Smooth muscle cell (in vitro differentiated cells): Measurements from ENCODE around the gene PSMB11. TPM values are rescaled to one million over a fixed set of nuclear protein-coding genes. Genes with fewer than 3 reads are reported as not detected.

ENCODE experiments used
- DNase-seq: peaks from one replicate; lab custom pipeline; 2025; ENCODE audit not compliant: unreplicated experiment; lab: John Stamatoyannopoulos, UW
- H2AFZ ChIP-seq: fragments of 200-600 bp; sonication (generic); 2 replicates; pipeline ENCODE4 v1.6.0; 2016; ENCODE audit warnings: antibody characterized with exemption, low read depth, mild to moderate bottlenecking
- H3F3A ChIP-seq: fragments of 200-600 bp; sonication (generic); 2 replicates; pipeline ENCODE4 v1.6.0; 2017; ENCODE audit warnings: antibody characterized with exemption, low read depth
- H3K27ac ChIP-seq: fragments of 200-600 bp; sonication (generic); 2 replicates; pipeline ENCODE4 v1.5.1; 2016; ENCODE audit warnings: low read depth, mild to moderate bottlenecking
- H3K27me3 ChIP-seq: fragments of 200-600 bp; sonication (generic); 2 replicates; pipeline ENCODE4 v1.6.1; 2016; ENCODE audit warnings: low read depth, mild to moderate bottlenecking
- H3K36me3 ChIP-seq: fragments of 200-600 bp; sonication (generic); 2 replicates; pipeline ENCODE4 v1.5.1; 2016; ENCODE audit warnings: low read depth
- H3K4me1 ChIP-seq: fragments of 200-600 bp; sonication (generic); 2 replicates; pipeline ENCODE4 v1.5.1; 2016; ENCODE audit warnings: low read depth
- H3K4me2 ChIP-seq: fragments of 200-600 bp; sonication (generic); 2 replicates; pipeline ENCODE4 v1.6.0; 2016; ENCODE audit warnings: mild to moderate bottlenecking
- H3K4me3 ChIP-seq: fragments of 200-600 bp; sonication (generic); 2 replicates; pipeline ENCODE4 v1.5.1; 2016; ENCODE audit warnings: mild to moderate bottlenecking
- H3K79me2 ChIP-seq: fragments of 200-600 bp; sonication (generic); 2 replicates; pipeline ENCODE4 v1.6.0; 2016; ENCODE audit warnings: low read depth, mild to moderate bottlenecking
- H3K9ac ChIP-seq: fragments of 200-600 bp; sonication (generic); 2 replicates; pipeline ENCODE4 v1.6.0; 2016; ENCODE audit warnings: low read depth
- H3K9me3 ChIP-seq: fragments of 200-600 bp; sonication (generic); replicated peaks from 2 replicates; pipeline ENCODE4 v1.5.1; 2016; ENCODE audit warnings: low read depth
- H4K20me1 ChIP-seq: fragments of 200-600 bp; sonication (generic); 2 replicates; pipeline ENCODE4 v1.6.0; 2016; ENCODE audit warnings: low read depth
- CTCF ChIP-seq: fragments of 200-600 bp; sonication (generic); IDR thresholded peaks from 2 replicates; pipeline ENCODE4 v1.5.1; 2017; ENCODE audit warnings: borderline replicate concordance, mild to moderate bottlenecking, antibody characterized with exemption; ENCODE audit not compliant: insufficient read depth, poor library complexity, severe bottlenecking
- WGBS: methylation state at CpG from one replicate; pipeline ENCODE4 v1.1.7; 2016; ENCODE audit warnings: low lambda C conversion rate; 5-methylcytosine and 5-hydroxymethylcytosine counted together
- polyA plus RNA-seq: library from polyadenylated mRNA; unstranded; fragments of >200 nt; fragmentation: Nextera tagmentation; extraction: Ambion mirVana; gene quantifications from 2 replicates; pipeline ENCODE4 v1.2.1, GENCODE V29; 2016
- total RNA-seq: library from RNA; depleted of rRNA; stranded (reverse); fragments of >200 nt; gene quantifications from 2 replicates; pipeline ENCODE4 v1.2.3, GENCODE V29; 2014

Gene PSMB11
- total RNA-seq, result not detected in 2 replicates
- not detected in 2 replicates for polyA plus RNA-seq

- WGBS, result 97% methylated on average over 36 of the region's 36 CpGs
- Histone ChIP-seq H3K4me1 (no peaks in the 10 kb centered on the region), H3F3A (no peaks in the 10 kb centered on the region), H3K4me3 (no peak within 1 kb of the TSS), H3K27me3 (no peaks in the 10 kb centered on the region), H3K36me3 (no peaks in the 10 kb centered on the region), H3K9me3 (no peaks in the 10 kb centered on the region), H4K20me1 (no peaks in the 10 kb centered on the region), H2AFZ (no peak within 1 kb of the TSS), H3K27ac (no peak within 1 kb of the TSS), H3K9ac (no peak within 1 kb of the TSS), H3K4me2 (no peak within 1 kb of the TSS), H3K79me2 (no peaks in the 10 kb centered on the region)
- DNase-seq, result no peak
- no peak for TF ChIP-seq CTCF
These were observed at the start of gene PSMB11 for GRCh38 chr14:23042162-23042965. TSS of gene PSMB11 (plus strand) at chr14:23042212. CDS start at chr14:23042226, 14 bp downstream.

- no peaks in the 10 kb centered on the region for H4K20me1 ChIP-seq
- H3K27me3 ChIP-seq, result no peaks in the 10 kb centered on the region
- no peaks in the 10 kb centered on the region for H3K79me2 ChIP-seq
- H3K4me3 ChIP-seq, result no peak overlapping the region
- H3K27ac ChIP-seq, result no peak overlapping the region
- H3K9ac ChIP-seq, result no peak overlapping the region
- no peaks in the 10 kb centered on the region for H3F3A ChIP-seq
- no peaks in the 10 kb centered on the region for H3K36me3 ChIP-seq
- DNase-seq, result no peak
- no peak for TF ChIP-seq CTCF
- no peak overlapping the region for H3K4me2 ChIP-seq
- H2AFZ ChIP-seq, result no peak overlapping the region
- H3K9me3 ChIP-seq, result no peaks in the 10 kb centered on the region
- peaks cover 7% of the 10 kb centered on the region for H3K4me1 ChIP-seq
These were observed 48.5 kb upstream of the PSMB11 start for GRCh38 chr14:22993517-22993916.

GRCh38 chr14:22994762-22995275 is 47.2 kb upstream of the PSMB11 start:
- Histone ChIP-seq H3K27me3 (no peaks in the 10 kb centered on the region), H3K4me1 (peaks cover 7% of the 10 kb centered on the region), H3F3A (no peaks in the 10 kb centered on the region), H3K4me2 (no peak overlapping the region), H4K20me1 (no peaks in the 10 kb centered on the region), H3K9ac (no peak overlapping the region), H3K79me2 (no peaks in the 10 kb centered on the region), H3K9me3 (no peaks in the 10 kb centered on the region), H2AFZ (no peak overlapping the region), H3K27ac (no peak overlapping the region), H3K36me3 (no peaks in the 10 kb centered on the region), H3K4me3 (no peak overlapping the region)
- DNase-seq, result no peak
- TF ChIP-seq CTCF, result peak; percentile 31
- WGBS, result 13% methylated on average over 4 of the region's 4 CpGs
